GM19238 (cell line): ENCODE data around the gene DDAH1.
"Not testable (repeated sequence)": the region's sequence is repeated elsewhere in the genome, so short reads cannot be mapped to it uniquely, and the experiment has no call there.

ENCODE experiments used
- DNase-seq: peaks from one replicate; pipeline ENCODE4 v3.0.0; 2011; ENCODE audit warnings: low spot score; ENCODE audit not compliant: insufficient read length

The DDAH1 gene

GRCh38 chr1:85359874-85360721 is 104.9 kb downstream of the DDAH1 start:
- DNase-seq: no peak

- DNase-seq: no peak
Measured at GRCh38 chr1:85358702-85359438, 106.1 kb downstream of the DDAH1 start.

DNA sequence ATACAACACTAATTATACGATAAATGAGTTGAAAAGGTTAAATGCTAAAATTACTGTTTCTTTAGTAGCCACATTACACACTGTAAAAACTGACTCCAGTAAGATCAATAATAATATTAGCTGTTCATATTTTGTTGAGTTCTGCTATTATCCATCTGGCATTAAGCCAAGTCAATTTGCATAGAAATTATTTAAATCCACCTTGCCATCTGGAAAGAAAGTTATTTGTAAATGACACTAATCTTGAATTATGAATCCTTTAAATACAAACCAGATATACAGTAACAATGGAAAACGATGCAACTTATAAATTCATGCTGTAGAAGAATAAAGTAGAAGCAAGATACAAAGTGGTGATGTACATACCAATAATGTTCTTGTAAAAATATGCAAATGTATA is 107.1 kb downstream of the DDAH1 start:
- no peak for DNase-seq

DNA sequence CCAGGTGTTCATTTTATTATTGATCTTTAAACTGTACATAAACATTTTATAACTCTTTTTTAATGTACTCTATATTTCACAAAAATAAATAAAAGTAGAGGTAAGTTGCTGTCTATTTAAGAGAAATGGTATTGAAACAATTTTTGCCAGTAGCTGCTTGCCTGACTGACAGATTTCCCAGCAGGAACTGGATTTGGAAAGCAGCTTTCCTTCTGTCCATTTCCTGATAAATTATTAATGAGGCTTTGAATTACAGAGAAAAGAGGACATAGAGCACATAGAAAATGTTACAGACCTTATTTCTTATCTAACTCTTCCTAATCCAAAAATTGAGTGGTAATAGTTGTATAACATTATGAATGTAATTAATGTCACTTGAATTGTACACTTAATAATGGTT is 108.8 kb downstream of the DDAH1 start:
- no peak for DNase-seq

DNA sequence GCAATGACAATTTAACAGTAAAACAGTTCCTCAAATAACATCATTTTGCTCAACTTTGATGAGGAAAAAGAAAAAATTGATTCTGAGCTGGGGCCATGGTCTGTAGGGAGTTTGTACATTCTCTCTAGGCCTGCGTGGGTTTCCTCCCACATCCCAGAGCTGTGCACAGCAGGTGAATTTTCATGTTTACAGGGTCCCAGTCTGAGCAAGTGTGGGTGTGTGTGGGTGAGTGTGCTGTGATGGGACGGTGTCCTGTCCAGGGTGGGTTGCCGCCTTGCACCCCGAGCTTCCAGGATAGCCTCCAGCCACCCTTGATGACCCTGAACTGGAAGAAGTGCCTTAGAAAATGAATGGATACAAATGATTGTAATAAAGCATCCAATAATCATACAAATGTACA is 112.9 kb downstream of the DDAH1 start:
- DNase-seq: no peak

- DNase-seq: no peak
Measured at GRCh38 chr1:85351202-85351828, 113.6 kb downstream of the DDAH1 start.

DNA sequence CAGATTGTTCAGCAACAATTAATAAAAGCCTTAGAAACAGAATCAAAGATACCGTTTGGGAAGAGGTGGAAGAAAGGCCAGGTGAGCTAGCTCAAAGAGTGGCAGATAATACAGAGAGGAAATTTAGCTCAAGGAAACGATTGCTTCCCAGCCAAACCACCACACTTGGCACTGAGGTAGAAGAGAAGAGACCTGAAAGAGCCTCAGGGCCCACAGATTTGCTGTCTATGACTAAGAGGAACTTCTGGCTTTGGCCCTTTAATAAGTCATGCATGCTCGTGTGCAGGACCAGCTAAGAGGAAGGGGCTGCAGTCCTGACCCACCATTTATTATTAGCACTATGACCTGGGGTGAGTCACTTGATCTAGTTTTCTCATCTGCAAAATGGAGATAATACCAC is 115.7 kb downstream of the DDAH1 start:
- DNase-seq: no peak

GRCh38 chr1:85347908-85348307 is 117.1 kb downstream of the DDAH1 start:
- no peak for DNase-seq

GRCh38 chr1:85347275-85347674 is 117.7 kb downstream of the DDAH1 start:
- not testable (repeated sequence) for DNase-seq

DNA sequence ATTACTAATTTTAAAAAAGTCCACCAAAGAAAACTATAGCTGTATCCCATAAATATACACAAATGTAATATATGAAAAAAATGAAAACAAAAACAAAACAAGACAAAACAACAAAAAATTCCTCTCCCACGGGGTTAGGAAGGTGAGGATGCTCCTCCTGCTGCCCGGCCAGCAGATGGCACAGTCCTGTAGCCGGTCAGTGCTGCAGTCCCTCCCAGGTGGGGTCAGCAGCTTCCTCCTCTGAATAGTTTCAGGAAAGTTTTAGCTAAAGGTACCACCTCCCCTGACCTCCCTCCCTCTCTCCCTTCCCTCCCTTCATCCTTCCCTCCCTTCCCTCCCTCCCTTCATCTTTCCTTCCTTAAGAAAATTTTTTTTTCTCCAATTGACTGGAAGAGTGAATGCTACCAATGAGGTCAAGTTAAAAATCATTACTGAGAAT is 120.7 kb downstream of the DDAH1 start:
- no peak for DNase-seq

GRCh38 chr1:85343612-85344255 is 121.2 kb downstream of the DDAH1 start:
- no peak for DNase-seq

GRCh38 chr1:85343213-85343611 is 121.7 kb downstream of the DDAH1 start:
- DNase-seq: no peak

DNA sequence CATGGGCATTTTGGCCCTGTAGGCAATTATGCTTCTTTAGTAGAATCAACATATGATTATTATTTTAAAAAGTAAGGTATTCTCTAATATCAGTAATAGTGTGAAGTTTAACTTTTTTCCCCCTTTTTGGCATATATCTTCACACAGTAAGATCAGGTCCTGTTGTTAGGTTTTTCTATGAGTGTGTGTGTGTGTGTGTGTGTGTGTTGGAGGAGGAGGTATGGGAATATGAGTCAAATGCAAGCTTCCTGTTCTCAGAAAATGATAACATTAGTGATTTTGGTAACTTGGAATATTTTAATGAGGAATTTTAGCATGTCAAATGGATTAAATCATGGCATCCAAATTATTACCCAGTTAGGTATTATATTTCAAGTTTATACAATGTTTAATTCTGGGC is 122.8 kb downstream of the DDAH1 start:
- DNase-seq: no peak

DNA sequence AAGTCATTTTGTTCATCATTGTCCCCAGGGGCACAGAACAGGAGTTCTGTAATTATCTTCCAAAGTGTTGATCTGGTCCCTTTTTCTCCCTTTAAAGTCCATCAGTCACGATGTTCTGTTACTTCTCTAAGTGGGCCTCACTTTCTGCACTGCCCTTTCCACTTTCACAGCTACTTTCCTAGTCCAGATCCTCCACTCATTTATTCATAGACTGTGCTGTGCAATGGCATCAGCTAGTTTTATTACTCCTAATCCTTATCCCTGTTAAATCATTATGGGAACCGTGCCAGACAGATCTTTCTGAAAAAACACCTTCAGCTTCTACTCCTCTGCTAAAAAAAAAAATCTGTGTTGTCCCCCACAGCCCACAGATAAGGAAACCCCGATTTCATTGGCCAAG is 124.5 kb downstream of the DDAH1 start:
- no peak for DNase-seq

- DNase-seq: no peak
Measured at GRCh38 chr1:85339656-85340399, 125.1 kb downstream of the DDAH1 start.

GRCh38 chr1:85339089-85339488 is 125.9 kb downstream of the DDAH1 start:
- DNase-seq: no peak

DNA sequence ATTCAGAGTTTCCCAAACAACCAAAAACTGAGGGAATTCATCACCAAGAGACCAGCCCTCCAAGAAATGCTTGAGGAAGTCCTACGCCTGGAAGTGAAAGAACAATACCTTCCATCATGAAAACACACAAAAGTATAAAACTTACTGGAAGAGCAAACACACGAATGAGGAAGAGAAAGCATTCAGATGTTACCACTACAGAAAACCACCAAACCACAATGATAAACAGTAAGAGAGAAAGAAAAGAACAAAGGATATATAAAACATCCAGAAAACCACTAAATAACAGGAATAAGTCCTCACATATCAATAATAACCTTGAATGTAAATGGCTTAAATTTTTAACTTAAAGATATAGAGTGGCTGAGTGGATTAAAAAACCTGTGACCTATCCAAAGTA is 130.0 kb downstream of the DDAH1 start:
- DNase-seq: no peak

DNA sequence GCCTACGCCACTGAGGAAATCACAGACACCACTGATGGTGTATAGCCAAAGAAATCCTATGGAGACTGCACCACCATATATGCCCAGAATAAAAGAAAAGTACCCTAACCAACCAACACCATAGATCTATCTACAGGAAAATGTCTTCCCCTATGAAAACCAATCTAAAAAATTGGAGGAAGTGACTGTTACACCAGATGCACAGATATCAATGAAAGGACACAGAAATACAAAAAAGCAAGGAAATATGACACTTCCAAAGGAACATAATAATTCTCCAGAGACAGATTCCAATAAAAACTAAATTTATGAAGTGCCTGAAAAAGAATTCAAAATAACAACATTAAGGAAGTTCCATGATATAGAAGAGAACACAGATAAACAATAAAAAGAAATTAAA is 131.8 kb downstream of the DDAH1 start:
- no peak for DNase-seq

GRCh38 chr1:85332575-85332974 is 132.4 kb downstream of the DDAH1 start:
- DNase-seq: no peak

- DNase-seq: no peak
Measured at GRCh38 chr1:85330711-85331290, 134.2 kb downstream of the DDAH1 start.

GRCh38 chr1:85330214-85330631 is 134.7 kb downstream of the DDAH1 start:
- DNase-seq: no peak
